Esophagus muscularis mucosa (tissue), 3 donors: ENCODE results near the gene MAML3.

Experiments used
- POLR2AphosphoS5 ChIP-seq, 2 donors: sonication (generic); formaldehyde crosslinking; IDR thresholded peaks; one replicate each; pipeline ENCODE4 v1.6.1; 2017; ENCODE audit warnings: antibody characterized with exemption in 2 of 2
- TF ChIP-seq, protein P1 (sequence below), 3 experiments: fragments of 200-600 bp in 2 of 3; fragments of 450-650 bp in 1 of 3; sonication (generic) in 2 of 3; IDR thresholded peaks; one replicate each; pipeline ENCODE4 v1.5.1; 2017 to 2019; ENCODE audit warnings: antibody characterized with exemption in 3 of 3, mild to moderate bottlenecking in 2 of 3, moderate library complexity in 1 of 3

DNA sequence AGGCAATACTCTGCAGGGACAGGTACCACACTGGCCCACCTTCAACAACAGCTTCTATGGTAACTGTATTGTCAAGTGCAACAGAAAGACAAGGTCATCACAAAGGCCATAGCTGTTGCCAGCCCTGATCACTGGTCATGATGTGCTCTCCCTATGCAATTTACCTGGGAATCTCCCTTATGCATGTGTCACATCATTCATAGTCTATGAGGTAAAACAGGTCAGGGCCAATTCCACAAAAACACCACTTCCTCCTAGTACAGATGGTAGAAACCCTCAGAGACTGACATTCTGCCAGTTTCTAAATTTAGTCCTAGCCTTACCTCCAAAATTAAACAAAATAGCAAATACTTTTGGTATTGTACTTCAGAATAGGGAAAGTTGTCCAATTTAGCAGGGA lies 355.5 kb downstream of the MAML3 start:
- TF ChIP-seq, protein P1, sequence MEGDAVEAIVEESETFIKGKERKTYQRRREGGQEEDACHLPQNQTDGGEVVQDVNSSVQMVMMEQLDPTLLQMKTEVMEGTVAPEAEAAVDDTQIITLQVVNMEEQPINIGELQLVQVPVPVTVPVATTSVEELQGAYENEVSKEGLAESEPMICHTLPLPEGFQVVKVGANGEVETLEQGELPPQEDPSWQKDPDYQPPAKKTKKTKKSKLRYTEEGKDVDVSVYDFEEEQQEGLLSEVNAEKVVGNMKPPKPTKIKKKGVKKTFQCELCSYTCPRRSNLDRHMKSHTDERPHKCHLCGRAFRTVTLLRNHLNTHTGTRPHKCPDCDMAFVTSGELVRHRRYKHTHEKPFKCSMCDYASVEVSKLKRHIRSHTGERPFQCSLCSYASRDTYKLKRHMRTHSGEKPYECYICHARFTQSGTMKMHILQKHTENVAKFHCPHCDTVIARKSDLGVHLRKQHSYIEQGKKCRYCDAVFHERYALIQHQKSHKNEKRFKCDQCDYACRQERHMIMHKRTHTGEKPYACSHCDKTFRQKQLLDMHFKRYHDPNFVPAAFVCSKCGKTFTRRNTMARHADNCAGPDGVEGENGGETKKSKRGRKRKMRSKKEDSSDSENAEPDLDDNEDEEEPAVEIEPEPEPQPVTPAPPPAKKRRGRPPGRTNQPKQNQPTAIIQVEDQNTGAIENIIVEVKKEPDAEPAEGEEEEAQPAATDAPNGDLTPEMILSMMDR (IDR thresholded peaks at IDR 0.05), result no peak
- TF ChIP-seq POLR2AphosphoS5 (IDR thresholded peaks at IDR 0.05), result no peak
